B cell (primary cell): ENCODE results near the gene DLX2.

Experiments
- CTCF ChIP-seq: fragments of 200-600 bp; IDR thresholded peaks from one replicate; pipeline ENCODE4 v1.8.0; 2022; ENCODE audit warnings: antibody characterized with exemption, mild to moderate bottlenecking
- EZH2 ChIP-seq: IDR thresholded peaks from 2 replicates; pipeline ENCODE4 v1.6.1; 2012; ENCODE audit warnings: borderline replicate concordance, low read depth, mild to moderate bottlenecking, moderate library complexity, low read length; ENCODE audit not compliant: insufficient read depth, poor library complexity, severe bottlenecking

GRCh38 chr2:172107690-172108586, 5.2 kb upstream of the DLX2 start:
- TF ChIP-seq EZH2, result no peak
- TF ChIP-seq CTCF, result no peak
